IPS-NIHi7 (cell line): Measurements from ENCODE around the gene RHBDD3.

Experiments
- DNase-seq: peaks from one replicate; pipeline ENCODE4 v3.0.0; 2012; ENCODE audit warnings: mixed read lengths; ENCODE audit errors: extremely low spot score

RHBDD3 gene

DNA sequence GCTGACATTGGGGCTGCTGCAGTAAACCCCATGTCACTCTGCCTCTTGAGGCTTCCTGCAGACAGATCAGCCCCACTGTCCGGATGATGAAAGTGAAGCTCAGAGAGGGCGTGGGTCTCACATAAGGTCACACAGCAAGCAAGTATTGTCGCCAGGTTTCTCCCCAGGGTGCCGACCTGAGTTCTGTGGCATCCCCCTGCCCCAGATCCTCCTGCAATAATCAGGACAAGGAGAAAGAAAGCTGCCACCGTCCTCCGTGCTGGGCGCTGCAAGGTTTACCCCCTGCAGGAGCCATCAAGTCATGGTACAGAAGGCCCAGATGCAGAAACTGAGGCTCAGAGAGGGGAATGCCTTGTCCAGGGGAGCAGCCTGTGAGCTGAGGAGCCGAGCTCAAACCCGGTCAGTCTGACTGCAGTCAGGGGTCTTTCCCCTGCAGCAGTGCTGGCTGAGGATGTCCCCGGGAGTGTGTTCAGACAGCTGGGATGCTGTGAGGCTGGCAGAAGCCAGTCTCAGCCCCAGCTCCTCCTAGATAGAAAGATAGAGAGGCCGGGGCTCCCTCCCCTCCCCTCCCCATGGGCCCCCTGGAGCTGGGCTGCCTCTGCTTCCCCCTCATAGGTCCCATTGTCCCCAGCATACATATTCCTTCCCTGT, 48.9 kb downstream of the RHBDD3 start:
- DNase-seq: no peak

- no peak for DNase-seq
Observed at GRCh38 chr22:29217827-29218757, 49.7 kb downstream of the RHBDD3 start.

- DNase-seq: no peak
Observed at GRCh38 chr22:29216873-29217666, 50.7 kb downstream of the RHBDD3 start.

DNA sequence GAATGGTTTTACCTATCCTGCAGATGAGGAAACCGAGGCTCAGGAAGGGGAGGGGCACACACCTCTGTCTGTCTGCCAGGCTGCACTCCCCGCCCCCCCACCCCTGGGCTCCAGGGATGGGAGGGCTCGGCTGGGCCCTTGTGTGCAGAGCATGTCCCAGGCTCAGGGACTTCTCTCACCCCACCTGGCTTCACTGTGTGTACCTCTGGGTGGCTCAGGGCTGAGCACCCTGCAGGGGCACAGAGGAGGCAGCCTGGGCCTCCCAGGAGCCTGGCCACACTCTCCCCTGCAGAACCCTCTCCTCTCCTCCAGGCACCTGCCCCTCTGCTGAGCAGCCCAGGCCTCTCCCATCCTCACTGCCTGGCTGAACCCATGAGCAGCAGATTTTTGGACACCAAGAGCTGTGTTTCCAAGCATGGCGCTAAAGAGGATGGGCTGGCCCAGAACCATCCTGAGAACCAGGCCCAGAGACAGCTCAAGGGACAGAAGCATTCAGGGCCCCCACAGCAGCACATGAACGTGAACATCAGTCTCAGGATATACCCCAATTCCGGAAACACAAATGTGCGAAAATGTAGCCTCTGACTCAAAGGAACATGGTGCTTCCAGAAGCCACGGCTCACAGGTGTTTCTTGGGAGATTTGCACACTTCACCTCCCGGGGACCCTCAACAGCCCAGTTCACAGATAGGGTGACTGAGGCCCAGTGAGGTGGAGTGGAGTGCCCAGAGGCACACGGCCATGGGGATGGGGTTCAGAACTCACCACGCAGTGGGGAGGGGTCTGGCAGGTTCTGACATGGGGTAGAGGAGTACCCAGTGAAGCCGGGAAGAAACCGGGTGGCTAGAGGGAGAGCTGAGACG, 51.5 kb downstream of the RHBDD3 start:
- no peak for DNase-seq

DNA sequence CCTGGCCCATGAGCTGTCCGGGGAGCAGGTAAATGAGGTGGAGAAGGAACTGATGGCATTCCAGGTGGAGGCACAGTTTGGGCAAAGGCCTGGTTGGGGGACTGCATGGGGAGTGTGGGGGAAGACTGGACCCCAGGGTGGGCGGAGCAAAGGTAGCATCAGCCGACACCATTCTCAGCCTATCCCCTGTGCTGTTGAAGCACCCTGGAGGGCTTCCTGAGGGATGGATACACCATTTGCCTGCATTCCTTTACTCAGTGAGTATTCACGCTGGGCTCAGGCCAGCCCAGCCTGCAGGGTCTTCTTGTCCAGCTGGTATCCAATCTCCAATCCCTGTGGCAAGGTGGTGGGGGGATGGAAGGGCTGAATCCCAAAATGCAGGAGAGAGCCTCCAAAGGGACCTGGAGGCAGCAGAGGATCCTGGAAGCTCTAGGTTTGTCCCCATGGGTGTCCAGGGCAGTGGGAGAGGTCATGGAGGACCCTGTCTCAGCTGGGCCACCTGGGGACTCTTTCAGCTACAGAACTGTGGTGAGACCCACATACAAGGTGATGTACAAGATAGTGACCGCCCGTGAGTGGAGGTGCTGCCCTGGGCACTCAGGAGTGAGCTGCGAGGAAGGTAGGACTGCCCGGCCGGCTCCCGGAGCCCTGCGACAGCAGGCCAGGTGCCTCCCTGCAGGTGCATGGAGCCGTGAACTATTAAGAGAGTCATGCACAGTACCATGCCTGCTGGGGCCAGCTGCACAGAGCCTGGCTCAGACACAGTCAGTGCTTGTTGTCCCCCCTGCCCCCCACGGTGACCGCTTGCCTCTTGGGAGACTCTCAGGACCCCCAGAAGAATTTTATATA, 52.5 kb downstream of the RHBDD3 start:
- DNase-seq: no peak

GRCh38 chr22:29214232-29214631, 53.5 kb downstream of the RHBDD3 start:
- no peak for DNase-seq

DNA sequence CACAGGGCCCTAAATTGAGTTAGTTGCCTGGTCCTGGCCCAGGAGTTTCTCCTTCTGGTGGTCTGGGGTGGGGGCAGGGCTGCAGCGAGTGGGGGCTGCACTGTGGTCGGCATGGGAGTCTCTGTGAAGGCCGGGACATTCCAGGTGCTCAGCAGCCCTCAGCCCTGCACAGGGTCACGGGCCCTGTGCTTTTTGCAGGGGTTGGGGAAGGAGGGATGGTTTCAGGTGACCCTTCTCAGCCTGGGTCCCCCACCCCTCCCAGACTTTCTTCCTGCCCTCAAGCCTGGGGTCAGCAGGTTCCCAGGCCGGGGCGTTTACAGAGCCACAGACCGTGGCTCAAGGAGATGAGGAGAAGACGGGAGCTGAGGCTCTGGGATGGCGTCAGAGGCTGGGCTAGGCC, 54.3 kb downstream of the RHBDD3 start:
- no peak for DNase-seq

DNA sequence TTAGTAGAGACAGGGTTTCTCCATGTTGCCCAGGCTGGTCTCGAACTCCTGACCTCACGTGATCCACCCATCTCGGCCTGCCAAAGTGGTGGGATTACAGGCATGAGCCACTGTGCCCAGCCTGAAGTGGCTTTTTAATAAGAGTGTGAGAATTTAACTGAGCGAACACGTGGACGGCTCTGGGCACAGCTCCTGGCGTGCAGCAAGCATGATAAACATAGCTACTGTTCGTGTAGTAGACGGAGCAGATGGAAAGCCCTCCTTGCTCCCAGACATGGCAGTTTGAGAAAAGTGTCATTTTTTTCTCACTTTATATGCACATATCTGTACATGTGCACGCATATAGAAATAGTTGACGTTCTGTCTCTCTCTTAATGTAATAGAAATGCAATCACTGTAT, 55.0 kb downstream of the RHBDD3 start:
- no peak for DNase-seq

GRCh38 chr22:29211466-29211865, 56.3 kb downstream of the RHBDD3 start:
- DNase-seq: no peak

GRCh38 chr22:29211066-29211465, 56.7 kb downstream of the RHBDD3 start:
- DNase-seq: no peak
